Mammary microvascular endothelial cell (primary cell): ENCODE measurements around the gene PSG4. TPM values are rescaled to one million over a fixed set of nuclear protein-coding genes. Genes with fewer than 3 reads are reported as not detected.

Experiments
- total RNA-seq: library from RNA; depleted of rRNA; stranded (reverse); fragments of >200 nt; gene quantifications from 2 replicates; pipeline ENCODE4 v1.2.3, GENCODE V29; 2015

PSG4 gene
- 31.8 and 33.3 TPM in 2 replicates for total RNA-seq

GRCh38 chr19:43205471-43206105 is at the start of gene PSG4:
Gene PSG4 (minus strand): TSS chr19:43205638. CDS start chr19:43205536, 102 bp downstream.

GRCh38 chr19:43186311-43186935 is 19.0 kb downstream of the PSG4 start, which contains the start of gene PSG5:
Gene PSG5 (minus strand): TSS chr19:43186536. CDS start chr19:43186405, 131 bp downstream.

Other genes starting within 250 kb of the PSG4 start
- gene PSG11, start 179.2 kb downstream of the PSG4 start, total RNA-seq: not detected in 2 replicates
- 0.07 TPM in 1 of 2 replicates, not detected in the other for gene PSG2, start 122.9 kb downstream of the PSG4 start, total RNA-seq
- gene PSG5, start 19.1 kb downstream of the PSG4 start, total RNA-seq: 0.27 TPM in 1 of 2 replicates, not detected in the other
- gene PSG9, start 63.9 kb upstream of the PSG4 start, total RNA-seq: 0.64 and 0.87 TPM in 2 replicates
- 0.13 and 0.34 TPM in 2 replicates for gene CD177, start 148.0 kb upstream of the PSG4 start, total RNA-seq
- not detected in 2 replicates for gene TEX101, start 209.3 kb upstream of the PSG4 start, total RNA-seq